Testis (tissue), 3 donors: ENCODE measurements around the gene CSF1R. TPM values are rescaled to one million over a fixed set of nuclear protein-coding genes. Genes with fewer than 3 reads are reported as not detected.

ENCODE experiments used
- DNase-seq: peaks from one replicate; pipeline ENCODE4 v3.0.0-alpha.2; 2019
- H3K27ac ChIP-seq, 2 donors: fragments of 200-600 bp; sonication (generic); one replicate each; pipeline ENCODE4 v1.5.1; 2019
- H3K27me3 ChIP-seq: fragments of 200-600 bp; sonication (generic); one replicate; pipeline ENCODE4 v1.5.1; 2019
- H3K36me3 ChIP-seq: fragments of 200-600 bp; sonication (generic); one replicate; pipeline ENCODE4 v1.5.1; 2017; ENCODE audit warnings: low read depth; ENCODE audit errors: missing control alignments
- H3K4me1 ChIP-seq: fragments of 200-600 bp; sonication (generic); one replicate; pipeline ENCODE4 v1.5.1; 2019
- H3K4me3 ChIP-seq, 2 donors: fragments of 200-600 bp; sonication (generic); one replicate each; pipeline ENCODE4 v1.5.1; 2017 to 2019
- H3K9me3 ChIP-seq: fragments of 200-600 bp; sonication (generic); one replicate; pipeline ENCODE4 v1.5.1; 2017
- POLR2A ChIP-seq: fragments of 450-650 bp; IDR thresholded peaks from one replicate; pipeline ENCODE4 v1.6.1; 2017; ENCODE audit warnings: antibody characterized with exemption, mild to moderate bottlenecking, moderate library complexity
- WGBS, 2 donors: methylation state at CpG; one replicate each; pipeline ENCODE4 v1.1.5; 2018; 5-methylcytosine and 5-hydroxymethylcytosine counted together
- intact Hi-C: fragments of 100-400 bp; cut with DNase I; formaldehyde crosslinking; loops from one replicate; pipeline ENCODE4 v1.15.1; 2023; ENCODE audit warnings: low total_unique reads
- polyA plus RNA-seq: library from polyadenylated mRNA; stranded (reverse); fragments of 350-450 nt; fragmentation: Illumina TruSeq; extraction: RNeasy Lipid Tissue Mini Kit (QIAGEN cat#74804); gene quantifications from one replicate; pipeline ENCODE4 v1.2.3, GENCODE V29; 2014; ENCODE audit warnings: low read depth, low replicate concordance; ENCODE audit not compliant: insufficient read depth
- total RNA-seq, 2 donors: library from RNA; depleted of rRNA; stranded (reverse); fragments of >200 nt; gene quantifications; one replicate each; pipeline ENCODE4 v1.2.3, GENCODE V29; 2016
- TF ChIP-seq, protein P1 (sequence below), 3 experiments: fragments of 450-650 bp in 2 of 3; fragments of 200-600 bp in 1 of 3; sonication (generic) in 1 of 3; IDR thresholded peaks; one replicate each; pipeline ENCODE4 v1.5.1; 2016 to 2019; ENCODE audit warnings: antibody characterized with exemption in 3 of 3, mild to moderate bottlenecking in 2 of 3, moderate library complexity in 1 of 3

The CSF1R gene
- total and polyA plus RNA-seq, 3 donors from 2014 or later: 4.3 to 25.4 (median 15.7) TPM

DNA sequence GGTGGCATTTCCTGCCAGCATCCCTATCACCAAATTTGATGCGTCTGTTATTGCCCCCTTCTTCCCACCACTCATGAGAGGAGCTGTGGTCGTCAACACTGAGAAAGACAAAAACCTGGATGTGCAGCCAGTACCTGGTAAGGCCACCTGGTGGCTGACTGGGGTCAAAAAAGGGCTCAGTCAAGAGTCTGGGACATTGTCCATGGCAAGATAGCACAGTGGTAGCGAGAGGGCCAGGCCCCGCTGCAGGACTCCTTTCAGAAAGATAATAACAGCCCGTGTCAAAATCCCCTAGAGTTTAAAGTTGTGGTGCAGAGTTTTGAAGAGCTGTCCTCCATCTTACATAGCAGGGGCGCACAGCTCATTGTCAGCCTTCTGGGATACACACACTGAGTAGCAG, 40.8 kb downstream of the CSF1R start:
- H3K4me1 ChIP-seq: peaks cover 27% of the 10 kb centered on the region
- no peak overlapping the region for H3K4me3 ChIP-seq
- DNase-seq: no peak
- H3K27me3 ChIP-seq: no peaks in the 10 kb centered on the region
- TF ChIP-seq POLR2A: no peak
- TF ChIP-seq, protein P1, sequence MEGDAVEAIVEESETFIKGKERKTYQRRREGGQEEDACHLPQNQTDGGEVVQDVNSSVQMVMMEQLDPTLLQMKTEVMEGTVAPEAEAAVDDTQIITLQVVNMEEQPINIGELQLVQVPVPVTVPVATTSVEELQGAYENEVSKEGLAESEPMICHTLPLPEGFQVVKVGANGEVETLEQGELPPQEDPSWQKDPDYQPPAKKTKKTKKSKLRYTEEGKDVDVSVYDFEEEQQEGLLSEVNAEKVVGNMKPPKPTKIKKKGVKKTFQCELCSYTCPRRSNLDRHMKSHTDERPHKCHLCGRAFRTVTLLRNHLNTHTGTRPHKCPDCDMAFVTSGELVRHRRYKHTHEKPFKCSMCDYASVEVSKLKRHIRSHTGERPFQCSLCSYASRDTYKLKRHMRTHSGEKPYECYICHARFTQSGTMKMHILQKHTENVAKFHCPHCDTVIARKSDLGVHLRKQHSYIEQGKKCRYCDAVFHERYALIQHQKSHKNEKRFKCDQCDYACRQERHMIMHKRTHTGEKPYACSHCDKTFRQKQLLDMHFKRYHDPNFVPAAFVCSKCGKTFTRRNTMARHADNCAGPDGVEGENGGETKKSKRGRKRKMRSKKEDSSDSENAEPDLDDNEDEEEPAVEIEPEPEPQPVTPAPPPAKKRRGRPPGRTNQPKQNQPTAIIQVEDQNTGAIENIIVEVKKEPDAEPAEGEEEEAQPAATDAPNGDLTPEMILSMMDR (IDR thresholded peaks at IDR 0.05): no peak
- H3K9me3 ChIP-seq: no peaks in the 10 kb centered on the region
- no peaks in the 10 kb centered on the region for H3K36me3 ChIP-seq
- H3K27ac ChIP-seq: no peak overlapping the region
- intact Hi-C loops: no loop called here
- WGBS, 2 donors: 93 to 95% methylated on average over 6 of the region's 6 CpGs

DNA sequence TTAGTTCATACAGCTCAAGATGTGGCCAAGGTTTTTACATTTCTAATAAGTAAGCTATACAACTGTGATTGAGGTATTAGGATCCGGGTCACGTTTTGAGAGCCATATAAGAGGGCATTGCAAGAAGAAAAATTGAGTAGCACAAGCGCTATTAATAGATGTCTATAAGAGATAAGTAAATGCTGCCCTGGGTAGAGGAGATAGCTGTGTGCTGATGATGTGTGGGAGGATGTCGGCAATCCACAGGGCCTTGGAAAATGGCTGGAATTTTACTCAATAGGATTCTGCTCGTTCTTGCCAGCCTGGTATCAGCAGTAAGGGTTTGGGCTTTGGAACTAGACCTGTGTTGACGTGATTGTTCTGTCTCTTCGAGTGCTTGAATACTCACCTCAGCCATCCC, 41.6 kb downstream of the CSF1R start:
- WGBS, 2 donors: 52 to 65% methylated on average over 7 of the region's 7 CpGs
- TF ChIP-seq, protein P1 (IDR thresholded peaks at IDR 0.05): no peak
- no peak for TF ChIP-seq POLR2A
- intact Hi-C loops: no loop called here

DNA sequence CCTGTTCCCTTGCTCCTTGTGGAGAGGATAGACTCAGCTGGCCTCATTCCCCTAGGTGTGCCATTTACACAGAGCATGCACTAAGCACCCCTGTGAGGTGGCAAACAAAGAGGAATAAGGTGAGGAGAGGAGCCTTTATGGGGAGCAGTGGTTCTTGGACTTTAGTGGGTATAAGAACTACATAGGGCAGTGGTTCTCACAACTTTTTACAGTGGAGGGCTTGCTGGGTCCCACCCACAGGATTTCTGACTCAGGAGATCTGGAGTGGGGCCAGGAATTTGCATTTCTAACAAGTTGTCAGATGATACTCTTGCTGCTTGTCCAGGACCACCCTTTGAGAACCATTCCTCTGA, 42.0 kb downstream of the CSF1R start:
- Histone ChIP-seq H3K4me1 (peaks cover 27% of the 10 kb centered on the region), H3K4me3 (no peak overlapping the region), H3K27ac (no peak overlapping the region), H3K36me3 (no peaks in the 10 kb centered on the region), H3K27me3 (no peaks in the 10 kb centered on the region), H3K9me3 (no peaks in the 10 kb centered on the region)
- intact Hi-C loops: no loop called here
- no peak for TF ChIP-seq POLR2A
- TF ChIP-seq, protein P1 (IDR thresholded peaks at IDR 0.05): no peak
- DNase-seq: no peak

More for the DNA sequence above, 41.6 kb downstream of the CSF1R start:
- DNase-seq: no peak
- no peaks in the 10 kb centered on the region for H3K9me3 ChIP-seq
- no peak overlapping the region for H3K27ac ChIP-seq
- peaks cover 27% of the 10 kb centered on the region for H3K4me1 ChIP-seq
- no peaks in the 10 kb centered on the region for H3K27me3 ChIP-seq
- H3K4me3 ChIP-seq: no peak overlapping the region
- H3K36me3 ChIP-seq: no peaks in the 10 kb centered on the region

- TF ChIP-seq, protein P1 (IDR thresholded peaks at IDR 0.05): no peak
- no peak for TF ChIP-seq POLR2A
- H3K36me3 ChIP-seq: no peaks in the 10 kb centered on the region
- intact Hi-C loops: no loop called here
- DNase-seq: no peak
- peaks cover 27% of the 10 kb centered on the region for H3K4me1 ChIP-seq
- H3K27ac ChIP-seq: no peak overlapping the region
- H3K9me3 ChIP-seq: no peaks in the 10 kb centered on the region
- H3K27me3 ChIP-seq: no peaks in the 10 kb centered on the region
- no peak overlapping the region for H3K4me3 ChIP-seq
- WGBS, 2 donors: 40 to 61% methylated on average over 4 of the region's 4 CpGs
Observed at GRCh38 chr5:150043657-150044328, 42.6 kb downstream of the CSF1R start.

- intact Hi-C loops: no loop called here
- TF ChIP-seq, protein P1 (IDR thresholded peaks at IDR 0.05): no peak
- no peak for TF ChIP-seq POLR2A
- H3K27ac ChIP-seq: no peak overlapping the region
- no peaks in the 10 kb centered on the region for H3K36me3 ChIP-seq
- no peak overlapping the region for H3K4me3 ChIP-seq
- H3K27me3 ChIP-seq: no peaks in the 10 kb centered on the region
- H3K9me3 ChIP-seq: no peaks in the 10 kb centered on the region
- DNase-seq: no peak
- H3K4me1 ChIP-seq: peaks cover 22% of the 10 kb centered on the region
- WGBS, 2 donors: 83 to 85% methylated on average over 3 of the region's 3 CpGs
Observed at GRCh38 chr5:150042459-150042858, 43.9 kb downstream of the CSF1R start.
